GM21381 (cell line): ENCODE results near the gene UVSSA.

Source experiments
- ATAC-seq: cut with Tn5 transposase; IDR thresholded peaks from one replicate; pipeline ENCODE4 v1.9.1; 2021; ENCODE audit warnings: mild to moderate bottlenecking, moderate library complexity; ENCODE audit not compliant: unreplicated experiment

The UVSSA gene

GRCh38 chr4:1346781-1347409 is at the start of gene UVSSA:
Gene UVSSA, plus strand, starts transcription at chr4:1347208. Its CDS starts 884 bp downstream, at chr4:1348092.
- ATAC-seq = peak; percentile 91

- no peak for ATAC-seq
Measured at GRCh38 chr4:1297456-1298325, 49.3 kb upstream of the UVSSA start.

GRCh38 chr4:1298461-1298860 is 48.5 kb upstream of the UVSSA start:
- no peak for ATAC-seq

GRCh38 chr4:1299301-1299860 is 47.6 kb upstream of the UVSSA start:
- no peak for ATAC-seq

- no peak for ATAC-seq
Measured at GRCh38 chr4:1300466-1301455, 46.2 kb upstream of the UVSSA start.

GRCh38 chr4:1302159-1302558 is 44.8 kb upstream of the UVSSA start:
- no peak for ATAC-seq

- no peak for ATAC-seq
Measured at GRCh38 chr4:1305261-1305711, 41.7 kb upstream of the UVSSA start.

- ATAC-seq = no peak
Measured at GRCh38 chr4:1305781-1306455, 41.1 kb upstream of the UVSSA start.

GRCh38 chr4:1307951-1308735 is 38.9 kb upstream of the UVSSA start:
- ATAC-seq = no peak

- ATAC-seq = peak; percentile 91
Measured at GRCh38 chr4:1309261-1310010, 37.6 kb upstream of the UVSSA start.

GRCh38 chr4:1310031-1310795 is 36.8 kb upstream of the UVSSA start:
- no peak for ATAC-seq

GRCh38 chr4:1310796-1311631 is 36.0 kb upstream of the UVSSA start:
- no peak for ATAC-seq

GRCh38 chr4:1312821-1313640 is 34.0 kb upstream of the UVSSA start:
- no peak for ATAC-seq

GRCh38 chr4:1315306-1315705 is 31.7 kb upstream of the UVSSA start:
- ATAC-seq = no peak

- no peak for ATAC-seq
Measured at GRCh38 chr4:1315836-1316536, 31.0 kb upstream of the UVSSA start.
